ENCODE measurements around the gene RAB30. TPM values are rescaled to one million over a fixed set of nuclear protein-coding genes. Genes with fewer than 3 reads are reported as not detected.

RAB30 gene
- total and polyA plus RNA-seq, 2 donors from 2014 or later, result 3.1 to 15.2 TPM

- TF ChIP-seq CTCF (IDR thresholded peaks at IDR 0.05; ENCODE audit: borderline replicate concordance, extremely low read depth, insufficient read depth), result no peak
- H3K27me3 ChIP-seq (ENCODE audit: control insufficient read depth, insufficient read depth, low read length), result no peaks in the 10 kb centered on the region
- H3K36me3 ChIP-seq (ENCODE audit: control insufficient read depth in 2 of 3, insufficient read depth in 3 of 3, low read length in 3 of 3), result peaks cover 0 to 2% (median 0%) of the 10 kb centered on the region in 3 donors
- no peaks in the 10 kb centered on the region for H3K9me3 ChIP-seq (ENCODE audit: control insufficient read depth in 2 of 3, insufficient read depth in 1 of 3, low read length in 3 of 3)
- DNase-seq, result peak in 2 of 5 donors; percentile 41 to 75
- FAIRE-seq, result no peak
- H3K27ac ChIP-seq (ENCODE audit: low read depth in 2 of 2, low read length in 2 of 2), result no peak overlapping the region
- H3K9ac ChIP-seq (ENCODE audit: low read length in 3 of 3), result no peak overlapping the region
- no peak overlapping the region for H3K4me3 ChIP-seq (ENCODE audit: low read length in 3 of 3)
- intact Hi-C loops (cut with DNase I), result no loop called here
- H3K4me1 ChIP-seq (ENCODE audit: control insufficient read depth in 2 of 3, insufficient read depth in 2 of 3, low read depth in 1 of 3, low read length in 3 of 3), result no peaks in the 10 kb centered on the region
Measured at GRCh38 chr11:82986446-82986845, 85.3 kb downstream of the RAB30 start.

DNA sequence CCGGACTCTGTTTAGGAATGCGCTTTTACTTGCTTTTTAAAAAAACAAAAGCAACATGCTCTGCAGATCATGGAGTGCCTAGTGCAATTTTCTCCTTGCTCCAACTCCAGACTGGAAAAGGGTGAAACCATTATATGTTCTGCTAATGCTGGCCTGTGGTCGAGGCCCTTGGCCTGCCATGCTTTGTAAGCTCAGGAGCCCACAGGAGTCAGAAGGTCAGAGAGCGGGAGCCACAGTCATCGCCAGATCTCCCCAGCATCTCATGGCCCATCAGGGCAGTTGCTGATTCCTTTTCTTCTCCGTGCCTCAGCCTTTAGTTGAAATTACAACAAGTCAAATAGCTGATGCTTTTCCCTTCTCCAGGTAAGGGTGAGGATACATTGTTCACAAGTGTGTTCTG, 89.8 kb downstream of the RAB30 start:
- TF ChIP-seq CTCF (IDR thresholded peaks at IDR 0.05; ENCODE audit: borderline replicate concordance, extremely low read depth, insufficient read depth), result no peak
- FAIRE-seq (no peak), DNase-seq (no peak)
- intact Hi-C loops (cut with DNase I), result no loop called here
- Histone ChIP-seq H3K27me3 (ENCODE audit: control insufficient read depth, insufficient read depth, low read length) (no peaks in the 10 kb centered on the region), H3K4me1 (ENCODE audit: control insufficient read depth in 2 of 3, insufficient read depth in 2 of 3, low read depth in 1 of 3, low read length in 3 of 3) (no peaks in the 10 kb centered on the region), H3K9me3 (ENCODE audit: control insufficient read depth in 2 of 3, insufficient read depth in 1 of 3, low read length in 3 of 3) (no peaks in the 10 kb centered on the region), H3K4me3 (ENCODE audit: low read length in 3 of 3) (no peak overlapping the region), H3K27ac (ENCODE audit: low read depth in 2 of 2, low read length in 2 of 2) (no peak overlapping the region), H3K36me3 (ENCODE audit: control insufficient read depth in 2 of 3, insufficient read depth in 3 of 3, low read length in 3 of 3) (peaks cover 0 to 2% (median 0%) of the 10 kb centered on the region in 3 donors), H3K9ac (ENCODE audit: low read length in 3 of 3) (no peak overlapping the region)

DNA sequence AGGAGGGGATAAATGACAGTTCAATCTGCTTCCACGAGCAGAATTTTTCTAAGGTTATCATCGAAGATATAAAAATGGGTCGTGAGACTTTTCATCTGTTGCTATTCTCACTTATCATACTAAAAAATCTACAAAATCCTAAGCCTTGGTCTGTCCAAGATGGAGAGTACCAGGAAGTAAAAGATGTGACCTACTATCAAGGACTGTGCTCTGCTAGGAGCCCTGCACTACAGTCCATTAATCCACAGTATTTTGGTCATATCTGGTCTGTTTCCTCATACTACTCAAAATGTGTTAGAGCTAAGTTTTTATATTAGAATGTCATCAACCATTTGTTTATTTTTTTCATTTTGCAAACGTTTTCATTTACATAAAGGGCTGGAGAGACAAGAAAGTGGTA, 90.8 kb downstream of the RAB30 start:
- intact Hi-C loops (cut with DNase I), result no loop called here

More for the DNA sequence above, 90.8 kb downstream of the RAB30 start:
- Histone ChIP-seq H3K27me3 (ENCODE audit: control insufficient read depth, insufficient read depth, low read length) (no peaks in the 10 kb centered on the region), H3K4me3 (ENCODE audit: low read length in 3 of 3) (no peak overlapping the region), H3K9ac (ENCODE audit: low read length in 3 of 3) (no peak overlapping the region), H3K9me3 (ENCODE audit: control insufficient read depth in 2 of 3, insufficient read depth in 1 of 3, low read length in 3 of 3) (no peaks in the 10 kb centered on the region), H3K4me1 (ENCODE audit: control insufficient read depth in 2 of 3, insufficient read depth in 2 of 3, low read depth in 1 of 3, low read length in 3 of 3) (no peaks in the 10 kb centered on the region), H3K27ac (ENCODE audit: low read depth in 2 of 2, low read length in 2 of 2) (no peak overlapping the region), H3K36me3 (ENCODE audit: control insufficient read depth in 2 of 3, insufficient read depth in 3 of 3, low read length in 3 of 3) (peaks cover 0 to 2% (median 0%) of the 10 kb centered on the region in 3 donors)
- TF ChIP-seq CTCF (IDR thresholded peaks at IDR 0.05; ENCODE audit: borderline replicate concordance, extremely low read depth, insufficient read depth), result no peak
- FAIRE-seq, result no peak
- no peak for DNase-seq

All from kidney (tissue), 14 donors.